ENCODE data around the gene DGKQ.
A peak's percentile ranks its signal among the peaks of the same experiment; 100 is the strongest.

Gene DGKQ

GRCh38 chr4:956531-957230 is 16.7 kb downstream of the DGKQ start:
- Mint-ChIP-seq H3K27me3 (no peaks in the 10 kb centered on the region), H3K4me1 (ENCODE audit: low read depth) (no peaks in the 10 kb centered on the region), H3K9me3 (ENCODE audit: low read depth) (no peaks in the 10 kb centered on the region), H3K27ac (no peak overlapping the region), H3K36me3 (peaks cover 2% of the 10 kb centered on the region), H3K4me3 (no peak overlapping the region)

GRCh38 chr4:955931-956381 is 17.4 kb downstream of the DGKQ start:
- H3K27me3 Mint-ChIP-seq = no peaks in the 10 kb centered on the region
- no peaks in the 10 kb centered on the region for H3K9me3 Mint-ChIP-seq (ENCODE audit: low read depth)
- no peak overlapping the region for H3K27ac Mint-ChIP-seq
- H3K4me1 Mint-ChIP-seq (ENCODE audit: low read depth) = no peaks in the 10 kb centered on the region
- H3K36me3 Mint-ChIP-seq = peaks cover 2% of the 10 kb centered on the region
- no peak overlapping the region for H3K4me3 Mint-ChIP-seq

- Mint-ChIP-seq H3K27me3 (no peaks in the 10 kb centered on the region), H3K36me3 (peaks cover 2% of the 10 kb centered on the region), H3K27ac (no peak overlapping the region), H3K4me3 (no peak overlapping the region), H3K9me3 (ENCODE audit: low read depth) (no peaks in the 10 kb centered on the region), H3K4me1 (ENCODE audit: low read depth) (no peaks in the 10 kb centered on the region)
Observed at GRCh38 chr4:955161-955921, 18.0 kb downstream of the DGKQ start.

- Mint-ChIP-seq H3K9me3 (ENCODE audit: low read depth) (no peaks in the 10 kb centered on the region), H3K4me3 (no peak overlapping the region), H3K27ac (no peak overlapping the region), H3K36me3 (peaks cover 2% of the 10 kb centered on the region), H3K4me1 (ENCODE audit: low read depth) (no peaks in the 10 kb centered on the region), H3K27me3 (no peaks in the 10 kb centered on the region)
Observed at GRCh38 chr4:954211-955020, 19.0 kb downstream of the DGKQ start.

DNA sequence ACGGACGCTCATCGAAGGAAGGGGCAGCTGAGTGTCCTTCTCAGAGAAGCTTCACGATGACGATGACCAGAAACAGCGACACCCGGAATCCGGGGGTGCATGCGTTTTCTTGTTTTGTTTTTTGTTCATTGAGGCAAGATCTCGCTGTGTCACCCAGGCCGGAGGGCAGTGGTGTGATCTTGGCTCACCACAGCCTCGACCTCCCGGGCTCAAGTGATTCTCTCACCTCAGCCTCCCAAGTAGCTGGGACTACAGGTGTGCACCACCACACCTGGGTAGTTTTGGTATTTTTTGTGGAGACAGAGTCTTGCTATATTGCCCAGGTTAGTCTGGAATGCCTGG is 19.8 kb downstream of the DGKQ start:
- H3K4me3 Mint-ChIP-seq = no peak overlapping the region
- H3K4me1 Mint-ChIP-seq (ENCODE audit: low read depth) = no peaks in the 10 kb centered on the region
- H3K27me3 Mint-ChIP-seq = no peaks in the 10 kb centered on the region
- H3K36me3 Mint-ChIP-seq = peaks cover 2% of the 10 kb centered on the region
- no peaks in the 10 kb centered on the region for H3K9me3 Mint-ChIP-seq (ENCODE audit: low read depth)
- H3K27ac Mint-ChIP-seq = no peak overlapping the region

GRCh38 chr4:952881-953573 is 20.3 kb downstream of the DGKQ start:
- Mint-ChIP-seq H3K9me3 (ENCODE audit: low read depth) (no peaks in the 10 kb centered on the region), H3K27ac (no peak overlapping the region), H3K4me1 (ENCODE audit: low read depth) (no peaks in the 10 kb centered on the region), H3K36me3 (peaks cover 2% of the 10 kb centered on the region), H3K27me3 (no peaks in the 10 kb centered on the region), H3K4me3 (no peak overlapping the region)

DNA sequence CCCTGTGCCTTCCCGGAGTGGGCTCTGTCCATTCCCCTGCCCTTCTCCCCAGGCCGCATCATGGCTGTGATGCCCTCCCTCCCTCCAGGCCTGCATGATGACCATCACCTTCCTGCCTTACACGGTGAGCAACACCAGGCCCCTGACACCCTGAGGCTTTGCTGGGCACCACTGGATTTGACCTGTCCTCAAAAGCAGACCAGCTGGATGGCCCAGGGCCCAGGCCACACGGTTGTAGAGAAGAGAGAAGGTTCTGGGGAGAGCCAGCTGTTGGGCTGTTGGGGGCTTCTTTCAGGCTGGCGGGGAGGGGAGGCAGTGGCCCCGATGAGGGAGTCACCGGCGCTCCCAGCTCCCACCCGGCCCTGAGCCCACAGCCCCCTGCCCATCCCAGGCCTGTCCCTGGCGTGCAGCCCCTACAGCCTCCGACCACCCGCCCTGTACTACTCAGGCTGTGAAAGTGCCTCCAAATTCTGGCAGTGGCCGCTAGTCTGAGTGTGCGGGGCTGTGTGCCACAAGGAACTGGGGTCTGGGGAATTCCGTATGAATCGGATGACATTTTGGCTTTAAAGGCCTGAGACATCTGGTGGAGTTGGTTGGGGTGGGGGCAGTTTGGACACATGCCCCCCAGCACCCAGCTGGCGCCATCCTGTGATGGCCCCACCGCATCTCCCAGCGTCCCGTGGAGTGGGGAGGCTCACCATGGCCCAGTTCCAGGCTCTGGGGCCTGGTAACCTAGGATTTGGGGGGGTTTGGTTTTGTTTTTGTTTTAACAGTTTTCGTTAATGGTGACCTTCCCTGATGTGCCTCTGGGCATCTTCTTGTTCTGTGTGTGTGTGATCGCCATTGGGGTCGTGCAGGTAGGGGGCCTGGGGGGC is 21.5 kb downstream of the DGKQ start:
- Mint-ChIP-seq H3K9me3 (ENCODE audit: low read depth) (no peaks in the 10 kb centered on the region), H3K4me3 (no peak overlapping the region), H3K4me1 (ENCODE audit: low read depth) (no peaks in the 10 kb centered on the region), H3K36me3 (peaks cover 2% of the 10 kb centered on the region), H3K27ac (no peak overlapping the region), H3K27me3 (no peaks in the 10 kb centered on the region)

DNA sequence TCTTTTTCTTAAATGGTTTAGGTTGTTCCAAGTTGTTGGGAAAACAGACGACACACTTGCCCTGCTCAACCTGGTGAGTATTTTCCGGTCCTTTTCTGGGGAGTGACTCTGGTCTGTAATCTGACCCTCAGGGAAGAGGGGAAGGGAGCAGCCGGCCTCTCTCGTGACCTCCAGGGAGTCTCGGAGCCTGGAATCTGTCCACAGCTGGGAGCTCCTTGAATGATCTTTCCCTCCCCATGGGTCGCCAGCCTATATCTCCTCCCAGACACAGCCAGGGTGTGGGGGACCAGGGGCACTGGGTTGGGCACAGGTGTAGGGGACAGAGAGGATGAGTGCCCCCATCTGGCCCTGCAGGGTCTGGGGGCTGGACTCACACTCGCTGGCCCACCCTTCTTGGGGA is 22.2 kb downstream of the DGKQ start:
- Mint-ChIP-seq H3K27ac (no peak overlapping the region), H3K36me3 (peaks cover 2% of the 10 kb centered on the region), H3K4me3 (no peak overlapping the region), H3K9me3 (ENCODE audit: low read depth) (no peaks in the 10 kb centered on the region), H3K4me1 (ENCODE audit: low read depth) (no peaks in the 10 kb centered on the region), H3K27me3 (no peaks in the 10 kb centered on the region)

DNA sequence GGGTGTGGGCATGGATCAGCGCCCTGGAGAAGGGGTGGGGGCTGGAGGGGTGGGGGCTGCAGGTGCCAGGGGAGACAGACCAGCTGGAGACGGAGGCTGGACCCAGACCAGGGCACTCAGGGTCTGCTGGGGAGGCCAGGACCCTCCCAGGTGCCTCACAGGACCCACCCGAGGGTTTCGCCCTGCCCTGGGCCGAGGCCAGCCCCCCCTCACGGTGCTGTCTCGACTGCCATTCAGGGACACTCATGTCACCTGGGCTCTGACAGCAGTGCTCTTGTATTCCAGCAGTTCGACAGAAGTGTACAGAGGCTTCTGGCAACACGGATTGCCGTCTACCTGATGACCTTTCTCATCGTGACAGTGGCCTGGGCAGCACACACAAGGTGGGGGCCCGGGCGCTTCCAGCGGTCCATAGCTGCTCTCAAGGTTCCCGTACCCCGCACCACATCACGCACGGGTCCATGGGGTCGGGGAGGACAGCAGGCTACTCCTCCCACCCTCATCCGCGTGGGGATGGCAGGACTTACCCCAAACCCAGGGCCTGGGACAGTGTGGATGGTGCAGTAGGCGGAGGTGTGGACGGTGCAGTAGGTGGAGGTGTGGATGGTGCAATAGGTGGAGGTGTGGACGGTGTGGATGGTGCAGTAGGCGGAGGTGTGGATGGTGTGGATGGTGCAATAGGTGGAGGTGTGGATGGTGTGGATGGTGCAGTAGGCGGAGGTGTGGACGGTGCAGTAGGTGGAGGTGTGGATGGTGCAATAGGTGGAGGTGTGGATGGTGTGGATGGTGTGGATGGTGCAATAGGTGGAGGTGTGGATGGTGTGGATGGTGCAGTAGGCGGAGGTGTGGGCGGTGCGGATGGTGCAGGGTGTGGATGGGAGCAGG is 23.0 kb downstream of the DGKQ start:
- no peaks in the 10 kb centered on the region for H3K4me1 Mint-ChIP-seq (ENCODE audit: low read depth)
- H3K27ac Mint-ChIP-seq = no peak overlapping the region
- H3K27me3 Mint-ChIP-seq = no peaks in the 10 kb centered on the region

DNA sequence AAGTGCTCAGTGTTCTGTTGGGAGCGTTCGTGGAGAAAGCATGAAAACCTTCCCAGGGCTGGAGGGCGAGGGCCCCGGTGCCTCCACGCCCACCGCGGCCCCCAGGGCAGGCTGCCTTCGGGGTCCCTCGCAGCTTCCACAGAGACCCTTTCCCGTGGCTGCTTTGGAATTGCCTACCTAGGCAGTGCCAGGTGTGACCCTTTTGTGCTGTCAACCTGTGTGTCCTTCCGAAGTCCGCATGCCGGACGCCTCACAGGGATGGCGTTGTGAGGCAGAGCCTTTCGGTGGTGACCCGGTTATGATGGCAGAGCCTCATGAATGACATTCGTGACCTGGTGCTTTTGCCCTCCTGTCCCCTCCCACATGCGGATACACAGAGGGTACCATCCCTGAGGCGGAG is 23.7 kb downstream of the DGKQ start:
- Mint-ChIP-seq H3K27ac (no peak overlapping the region), H3K36me3 (peaks cover 1% of the 10 kb centered on the region), H3K4me1 (ENCODE audit: low read depth) (no peaks in the 10 kb centered on the region), H3K4me3 (no peak overlapping the region), H3K9me3 (ENCODE audit: low read depth) (no peaks in the 10 kb centered on the region), H3K27me3 (no peaks in the 10 kb centered on the region)

More for the DNA sequence above, 23.0 kb downstream of the DGKQ start:
- H3K4me3 Mint-ChIP-seq = no peak overlapping the region
- H3K9me3 Mint-ChIP-seq (ENCODE audit: low read depth) = no peaks in the 10 kb centered on the region
- peaks cover 2% of the 10 kb centered on the region for H3K36me3 Mint-ChIP-seq

DNA sequence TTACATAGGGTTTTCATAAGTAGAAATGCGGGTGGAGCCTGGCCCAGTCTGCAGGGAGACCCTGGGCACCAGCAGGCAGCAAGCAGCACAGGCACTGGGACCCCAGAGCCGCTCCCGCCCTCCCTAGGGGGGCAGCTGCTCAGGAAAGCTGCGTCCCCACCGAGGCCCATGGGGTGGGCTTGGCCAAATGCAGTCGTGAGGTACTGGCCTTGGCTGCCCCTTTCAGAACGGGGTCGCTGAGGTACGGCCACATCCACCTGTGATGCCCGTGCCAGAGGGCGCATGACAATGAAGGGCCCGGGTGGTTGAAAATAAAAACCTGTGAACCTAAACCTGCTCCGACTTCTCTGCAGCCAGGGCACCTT is 24.5 kb downstream of the DGKQ start:
- Mint-ChIP-seq H3K27ac (no peak overlapping the region), H3K36me3 (no peaks in the 10 kb centered on the region), H3K27me3 (no peaks in the 10 kb centered on the region), H3K4me1 (ENCODE audit: low read depth) (no peaks in the 10 kb centered on the region), H3K9me3 (ENCODE audit: low read depth) (no peaks in the 10 kb centered on the region), H3K4me3 (no peak overlapping the region)

DNA sequence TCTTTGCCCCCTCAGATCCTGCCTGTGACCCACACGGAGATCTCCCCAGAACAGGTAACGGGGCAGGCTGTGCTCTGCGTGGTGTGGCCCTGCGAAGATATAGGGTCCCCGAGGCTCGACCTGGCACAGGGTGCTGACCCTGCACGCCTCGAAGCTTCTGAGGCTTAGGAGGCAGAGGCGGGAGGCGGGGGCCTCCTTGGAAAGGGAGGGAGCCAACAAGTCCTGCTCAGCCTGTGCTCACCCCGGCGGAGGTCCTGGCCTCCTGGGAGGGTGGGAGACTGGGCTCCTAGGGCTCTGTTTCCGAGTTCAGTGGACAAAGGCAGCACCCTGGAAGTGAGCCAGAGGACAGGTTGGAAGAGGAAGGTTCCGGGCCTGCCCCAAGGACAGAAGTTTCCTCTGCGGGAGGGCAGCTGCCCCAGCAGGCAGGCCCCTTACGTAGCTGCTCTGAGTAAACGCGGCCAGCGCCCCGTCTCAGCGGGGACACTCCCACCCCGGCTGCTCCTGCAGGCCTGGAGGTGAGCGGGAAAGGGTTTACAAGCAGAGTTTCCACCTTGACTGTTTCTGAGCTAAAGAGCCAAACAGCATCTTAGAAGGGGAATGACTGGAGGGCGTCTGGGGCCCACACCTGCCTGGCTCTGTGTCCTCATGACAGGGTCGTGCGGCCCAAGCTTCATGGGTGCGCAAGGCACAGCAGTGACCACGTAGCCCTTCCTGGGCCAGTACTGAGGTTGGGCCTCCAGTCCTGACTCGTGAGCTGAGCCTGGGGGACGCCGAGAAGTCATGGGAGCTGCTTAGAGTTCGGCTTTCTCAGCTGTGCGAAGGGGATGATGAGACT is 25.1 kb downstream of the DGKQ start:
- no peaks in the 10 kb centered on the region for H3K27me3 Mint-ChIP-seq
- H3K9me3 Mint-ChIP-seq (ENCODE audit: low read depth) = no peaks in the 10 kb centered on the region
- H3K4me1 Mint-ChIP-seq (ENCODE audit: low read depth) = no peaks in the 10 kb centered on the region
- peak overlapping the region; percentile 41 for H3K27ac Mint-ChIP-seq
- H3K4me3 Mint-ChIP-seq = no peak overlapping the region
- no peaks in the 10 kb centered on the region for H3K36me3 Mint-ChIP-seq

DNA sequence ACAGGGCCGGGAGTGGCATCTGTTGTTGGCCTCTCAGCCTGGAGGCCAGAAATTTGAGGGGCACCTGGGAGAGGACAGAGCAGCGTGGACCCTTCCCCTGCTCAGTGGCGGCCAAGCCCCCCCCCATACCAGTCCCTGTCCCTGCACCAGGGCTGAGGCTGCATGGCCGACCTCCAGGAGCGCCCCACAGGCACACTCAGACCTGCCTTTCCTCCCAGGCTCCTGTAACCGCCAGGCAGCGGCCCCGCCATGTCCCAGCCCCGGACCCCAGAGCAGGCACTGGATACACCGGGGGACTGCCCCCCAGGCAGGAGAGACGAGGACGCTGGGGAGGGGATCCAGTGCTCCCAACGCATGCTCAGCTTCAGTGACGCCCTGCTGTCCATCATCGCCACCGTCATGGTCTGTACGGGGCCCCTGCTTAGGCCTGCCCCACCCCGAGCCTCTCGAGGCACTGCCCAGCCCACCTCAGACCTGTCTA is 25.8 kb downstream of the DGKQ start:
- H3K27ac Mint-ChIP-seq = no peak overlapping the region
- no peaks in the 10 kb centered on the region for H3K9me3 Mint-ChIP-seq (ENCODE audit: low read depth)
- no peaks in the 10 kb centered on the region for H3K4me1 Mint-ChIP-seq (ENCODE audit: low read depth)
- H3K4me3 Mint-ChIP-seq = no peak overlapping the region
- H3K27me3 Mint-ChIP-seq = no peaks in the 10 kb centered on the region
- H3K36me3 Mint-ChIP-seq = no peaks in the 10 kb centered on the region
